HG03460 (cell line): Measurements from ENCODE around the gene ABLIM2.

Experiments used
- ATAC-seq: cut with Tn5 transposase; IDR thresholded peaks from one replicate; pipeline ENCODE4 v1.9.1; 2021; ENCODE audit not compliant: unreplicated experiment

Gene ABLIM2

GRCh38 chr4:8123389-8123788, 35.2 kb downstream of the ABLIM2 start:
- ATAC-seq: no peak

GRCh38 chr4:8122746-8123145, 35.9 kb downstream of the ABLIM2 start:
- ATAC-seq: no peak

GRCh38 chr4:8121292-8122015, 37.2 kb downstream of the ABLIM2 start:
- no peak for ATAC-seq

GRCh38 chr4:8120501-8120900, 38.1 kb downstream of the ABLIM2 start:
- no peak for ATAC-seq

- no peak for ATAC-seq
Measured at GRCh38 chr4:8119877-8120276, 38.7 kb downstream of the ABLIM2 start.

- no peak for ATAC-seq
Measured at GRCh38 chr4:8118531-8118930, 40.1 kb downstream of the ABLIM2 start.

GRCh38 chr4:8118035-8118434, 40.6 kb downstream of the ABLIM2 start:
- no peak for ATAC-seq

GRCh38 chr4:8117278-8117682, 41.3 kb downstream of the ABLIM2 start:
- no peak for ATAC-seq

- no peak for ATAC-seq
Measured at GRCh38 chr4:8115916-8116315, 42.7 kb downstream of the ABLIM2 start.

- ATAC-seq: no peak
Measured at GRCh38 chr4:8115203-8115520, 43.5 kb downstream of the ABLIM2 start.

- ATAC-seq: no peak
Measured at GRCh38 chr4:8114456-8115202, 44.0 kb downstream of the ABLIM2 start.

GRCh38 chr4:8113611-8114377, 44.8 kb downstream of the ABLIM2 start:
- no peak for ATAC-seq

- no peak for ATAC-seq
Measured at GRCh38 chr4:8112672-8113071, 45.9 kb downstream of the ABLIM2 start.

GRCh38 chr4:8112036-8112576, 46.5 kb downstream of the ABLIM2 start:
- ATAC-seq: no peak

- ATAC-seq: no peak
Measured at GRCh38 chr4:8110071-8110986, 48.3 kb downstream of the ABLIM2 start.

- ATAC-seq: no peak
Measured at GRCh38 chr4:8109406-8110065, 49.1 kb downstream of the ABLIM2 start.

GRCh38 chr4:8108991-8109390, 49.6 kb downstream of the ABLIM2 start:
- no peak for ATAC-seq

GRCh38 chr4:8108261-8108660, 50.4 kb downstream of the ABLIM2 start:
- ATAC-seq: no peak

- no peak for ATAC-seq
Measured at GRCh38 chr4:8107146-8107657, 51.4 kb downstream of the ABLIM2 start.
